VCaP (cell line): ENCODE measurements around the gene MBD3L5.
"Not testable (repeated sequence)": the region's sequence is repeated elsewhere in the genome, so short reads cannot be mapped to it uniquely, and the experiment has no call there.

Experiments
- H3K27ac ChIP-seq: fragments of 450-650 bp; 2 replicates; pipeline ENCODE4 v1.5.1; 2017
- TF ChIP-seq, protein P1 (sequence below): fragments of 450-650 bp; conservative IDR thresholded peaks from 2 replicates; pipeline ENCODE4 v1.5.1; 2017; ENCODE audit warnings: mild to moderate bottlenecking, moderate library complexity

The MBD3L5 gene

DNA sequence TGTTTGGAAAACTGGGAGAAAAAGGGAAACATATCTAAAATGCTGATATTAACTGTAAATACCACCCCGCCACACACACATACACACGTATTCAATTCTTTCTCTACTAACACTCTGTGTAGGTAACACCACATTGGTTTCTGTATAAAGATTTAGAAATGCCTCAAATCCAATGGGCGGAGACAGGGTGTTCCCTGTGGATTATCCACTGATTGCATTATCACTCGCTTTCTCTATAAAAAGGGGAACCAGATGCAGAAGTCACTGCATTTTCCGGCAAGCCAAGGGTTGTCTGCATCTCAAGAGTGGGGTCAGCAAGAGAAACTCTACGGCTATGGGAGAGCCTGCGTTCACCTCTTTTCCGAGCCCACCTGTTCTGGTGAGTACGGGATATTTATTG is at the start of gene MBD3L5:
Gene MBD3L5, plus strand, starts transcription at position 301 of the 400 bp plus-strand sequence. Its CDS starts 34 bp downstream, at position 335.
- not testable (repeated sequence) for H3K27ac ChIP-seq

DNA sequence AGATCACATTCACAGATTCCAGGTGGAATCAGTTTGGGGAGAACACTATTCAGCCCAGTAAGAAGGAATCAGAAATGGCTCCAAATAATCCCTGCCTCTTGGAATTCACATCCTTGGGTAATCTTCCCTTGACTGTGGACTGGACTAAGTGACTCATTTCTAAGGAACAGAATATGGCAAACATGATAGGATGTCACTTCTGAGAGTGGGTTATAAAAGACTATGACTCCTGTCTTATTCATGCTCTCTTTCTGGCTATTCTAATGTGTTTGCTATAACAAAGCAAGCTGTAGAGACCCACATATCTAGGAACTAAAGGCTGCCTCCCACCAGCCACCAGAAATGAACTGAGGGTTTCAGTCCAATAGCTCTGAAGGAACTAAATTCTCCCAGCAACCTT is 46.9 kb upstream of the MBD3L5 start:
- TF ChIP-seq, protein P1, sequence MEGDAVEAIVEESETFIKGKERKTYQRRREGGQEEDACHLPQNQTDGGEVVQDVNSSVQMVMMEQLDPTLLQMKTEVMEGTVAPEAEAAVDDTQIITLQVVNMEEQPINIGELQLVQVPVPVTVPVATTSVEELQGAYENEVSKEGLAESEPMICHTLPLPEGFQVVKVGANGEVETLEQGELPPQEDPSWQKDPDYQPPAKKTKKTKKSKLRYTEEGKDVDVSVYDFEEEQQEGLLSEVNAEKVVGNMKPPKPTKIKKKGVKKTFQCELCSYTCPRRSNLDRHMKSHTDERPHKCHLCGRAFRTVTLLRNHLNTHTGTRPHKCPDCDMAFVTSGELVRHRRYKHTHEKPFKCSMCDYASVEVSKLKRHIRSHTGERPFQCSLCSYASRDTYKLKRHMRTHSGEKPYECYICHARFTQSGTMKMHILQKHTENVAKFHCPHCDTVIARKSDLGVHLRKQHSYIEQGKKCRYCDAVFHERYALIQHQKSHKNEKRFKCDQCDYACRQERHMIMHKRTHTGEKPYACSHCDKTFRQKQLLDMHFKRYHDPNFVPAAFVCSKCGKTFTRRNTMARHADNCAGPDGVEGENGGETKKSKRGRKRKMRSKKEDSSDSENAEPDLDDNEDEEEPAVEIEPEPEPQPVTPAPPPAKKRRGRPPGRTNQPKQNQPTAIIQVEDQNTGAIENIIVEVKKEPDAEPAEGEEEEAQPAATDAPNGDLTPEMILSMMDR, result no peak
- H3K27ac ChIP-seq, result no peak overlapping the region

DNA sequence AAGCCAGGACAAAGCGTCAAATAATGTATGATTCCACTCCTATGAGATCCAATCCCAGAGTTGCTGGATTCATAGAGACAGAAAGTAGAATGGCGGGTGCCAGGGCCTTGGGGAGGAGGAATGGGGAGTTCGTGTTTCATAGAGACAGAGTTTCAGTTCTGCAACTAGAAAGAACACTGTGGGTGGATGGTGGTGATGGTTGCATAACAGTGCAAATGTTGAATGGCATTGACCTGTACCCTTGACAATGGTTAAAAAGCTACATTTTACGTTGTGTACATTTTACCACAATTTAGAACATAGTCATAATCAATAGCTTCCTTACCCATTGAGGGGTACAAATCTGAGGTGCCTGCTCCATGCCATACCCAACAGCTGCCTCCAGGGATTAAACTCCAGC is 42.5 kb upstream of the MBD3L5 start:
- no peak overlapping the region for H3K27ac ChIP-seq
- TF ChIP-seq, protein P1, result no peak

DNA sequence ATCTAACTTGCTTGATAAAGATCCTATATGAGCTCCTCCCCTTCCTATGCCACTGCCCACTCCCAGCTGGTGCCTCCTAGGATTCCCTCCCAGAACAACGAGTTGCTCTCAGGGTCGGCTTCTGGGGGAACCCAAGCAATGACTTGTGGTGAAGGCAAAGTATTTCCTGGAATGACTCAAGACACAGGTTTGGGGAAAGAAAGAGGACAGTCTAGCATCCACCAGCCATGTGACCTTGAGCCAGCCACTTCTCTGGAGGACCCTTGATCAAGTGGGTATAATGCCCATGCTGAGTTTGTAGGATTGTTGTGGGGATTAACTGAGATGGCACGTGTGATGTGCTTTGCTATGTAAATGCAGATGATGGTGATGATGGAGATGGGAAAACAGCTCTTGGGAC is 42.1 kb upstream of the MBD3L5 start:
- TF ChIP-seq, protein P1, result no peak
- no peak overlapping the region for H3K27ac ChIP-seq

DNA sequence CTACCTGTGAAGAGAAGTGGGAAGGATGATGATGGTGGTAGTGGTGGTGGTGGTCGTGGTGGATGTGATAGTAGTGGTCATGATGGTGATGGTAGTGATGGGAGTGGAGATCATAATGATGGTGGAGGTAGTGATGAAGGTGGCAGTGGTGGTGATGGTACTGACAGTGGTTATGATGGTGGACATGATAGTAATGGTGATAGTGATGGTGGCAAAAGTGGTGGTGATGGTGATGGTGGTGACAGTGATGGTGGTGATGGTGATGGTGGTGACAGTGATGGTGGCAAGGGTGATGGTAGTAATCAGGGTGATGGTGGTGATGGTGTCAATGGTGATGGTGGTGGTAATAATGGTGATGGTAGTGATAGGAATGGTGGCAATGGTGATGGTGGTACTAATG is 35.3 kb upstream of the MBD3L5 start:
- TF ChIP-seq, protein P1, result no peak

DNA sequence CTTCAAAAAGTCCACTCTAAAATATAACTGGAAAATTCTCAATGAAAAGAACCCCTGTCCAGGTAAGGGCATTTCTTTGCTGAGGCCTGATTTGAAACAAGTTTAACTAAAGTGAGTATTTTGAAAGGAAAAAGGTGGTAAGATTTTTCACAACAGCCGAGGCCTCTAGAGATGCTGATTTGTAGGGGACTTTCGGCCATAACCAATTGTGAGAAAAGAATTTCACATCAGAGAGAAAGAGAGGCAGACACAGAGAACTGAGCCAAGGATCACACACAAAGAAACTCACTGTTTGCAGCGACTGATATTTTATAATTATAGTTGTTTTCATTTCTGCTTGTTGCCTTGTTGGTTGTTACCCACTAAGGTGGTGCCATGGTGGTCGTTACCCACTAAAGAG is 33.6 kb upstream of the MBD3L5 start:
- TF ChIP-seq, protein P1, result no peak
- no peak overlapping the region for H3K27ac ChIP-seq

More for the DNA sequence above, 35.3 kb upstream of the MBD3L5 start:
- H3K27ac ChIP-seq, result no peak overlapping the region

DNA sequence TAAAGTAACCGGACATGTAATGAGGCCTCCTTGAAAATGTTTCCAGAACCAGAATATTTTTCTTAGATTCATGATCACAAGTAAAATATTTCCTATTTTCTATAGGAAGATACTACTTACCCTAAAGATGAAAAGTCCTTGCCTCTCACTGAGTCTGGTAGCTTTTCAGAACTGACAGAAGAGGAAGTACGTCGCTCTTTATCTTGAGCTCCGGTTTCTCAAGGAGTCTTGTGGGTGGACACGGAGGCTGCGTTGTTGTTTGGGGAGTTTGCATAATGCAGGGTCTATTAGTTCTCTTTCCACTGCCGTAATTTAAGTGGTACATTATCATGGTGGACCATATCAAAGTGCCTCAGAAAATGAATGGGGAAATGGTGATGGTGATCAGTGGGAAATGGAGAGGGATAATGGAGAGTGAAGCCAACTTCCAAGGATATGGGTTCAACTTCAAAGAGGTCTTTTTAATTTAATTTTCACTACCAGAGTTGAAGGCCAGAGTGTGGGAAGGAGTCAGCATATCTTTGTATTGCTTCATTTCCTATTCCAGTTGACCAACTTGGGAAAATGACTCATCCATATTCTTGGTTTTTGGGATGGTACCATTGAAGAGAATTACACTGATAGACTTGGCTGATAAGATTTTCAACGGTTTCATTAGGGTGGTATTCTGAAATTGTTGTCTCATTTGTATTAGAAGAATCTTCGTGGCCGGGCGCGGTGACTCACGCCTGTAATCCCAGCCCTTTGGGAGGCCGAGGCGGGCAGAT is 32.5 kb upstream of the MBD3L5 start:
- H3K27ac ChIP-seq, result no peak overlapping the region
- TF ChIP-seq, protein P1, result no peak

DNA sequence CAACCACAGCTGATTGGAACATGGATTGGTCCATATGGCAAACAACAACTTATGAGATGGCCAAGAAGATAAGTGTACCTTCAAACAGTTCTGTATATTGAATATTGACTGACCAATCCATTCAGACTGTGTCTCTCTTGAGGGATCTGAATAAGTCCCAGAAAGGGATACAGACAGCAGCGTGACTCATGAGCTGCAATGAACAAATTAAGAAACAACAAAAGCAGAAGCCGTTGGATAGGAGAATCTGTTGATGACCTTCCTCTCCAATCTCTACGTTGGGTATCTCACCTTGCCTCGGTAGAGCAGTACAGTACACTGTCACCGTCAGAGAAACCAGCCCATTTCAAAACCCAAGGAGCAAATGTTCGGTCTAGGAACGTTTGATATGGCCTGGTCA is 30.4 kb upstream of the MBD3L5 start:
- H3K27ac ChIP-seq, result no peak overlapping the region
- TF ChIP-seq, protein P1, result no peak
